IMR-90 (cell line): ENCODE data around the gene AP1S2. TPM values are rescaled to one million over a fixed set of nuclear protein-coding genes. Genes with fewer than 3 reads are reported as not detected.

Experiments used
- ATAC-seq: fragments of 200-7000 bp; cut with Tn5 transposase; 2 replicates; pipeline ENCODE4 v1.9.1; 2020; ENCODE audit warnings: low read depth, mild to moderate bottlenecking, moderate library complexity
- BruUV-seq: library from RNA; stranded (reverse); fragments of 400-500 nt; replicated peaks from 2 replicates; lab custom pipeline; 2021; lab: Mats Ljungman, UMichigan
- CTCF ChIA-PET: fragments of 300-600 bp; formaldehyde crosslinking; extraction: SDS; loops from one replicate; lab custom pipeline; 2021; ENCODE audit warnings: antibody characterized with exemption; lab: Yijun Ruan, JAX
- POLR2A ChIA-PET: fragments of 300-600 bp; sonication (Branson Sonifier 250); formaldehyde crosslinking; loops from one replicate; lab custom pipeline; 2022; ENCODE audit warnings: antibody characterized with exemption; ENCODE audit not compliant: unreplicated experiment; lab: Charles Lee
- DNase-seq: peaks from one replicate; pipeline ENCODE4 v3.0.0; 2013
- H2AFZ ChIP-seq: replicated peaks from 2 replicates; pipeline ENCODE3; 2013; ENCODE audit warnings: low read length, mild to moderate bottlenecking; ENCODE audit not compliant: poor library complexity
- H2AK5ac ChIP-seq: 2 replicates; pipeline ENCODE4 v1.6.1; 2013; ENCODE audit warnings: low read depth, low read length, inconsistent platforms
- H2AK9ac ChIP-seq: replicated peaks from 2 replicates; pipeline ENCODE3; 2013; ENCODE audit warnings: mild to moderate bottlenecking, low read depth, low read length, moderate library complexity; ENCODE audit not compliant: poor library complexity
- H2BK120ac ChIP-seq: 2 replicates; pipeline ENCODE4 v1.6.1; 2013; ENCODE audit warnings: low read depth, low read length, inconsistent platforms
- H2BK15ac ChIP-seq: 3 replicates; pipeline ENCODE4 v1.6.1; 2013; ENCODE audit warnings: low read depth, low read length, inconsistent platforms
- H2BK20ac ChIP-seq: 2 replicates; pipeline ENCODE4 v1.6.1; 2013; ENCODE audit warnings: low read depth, mild to moderate bottlenecking, inconsistent platforms, low read length, moderate library complexity
- H2BK5ac ChIP-seq: 2 replicates; pipeline ENCODE4 v1.6.1; 2013; ENCODE audit warnings: mild to moderate bottlenecking, low read depth, low read length, inconsistent platforms; ENCODE audit not compliant: poor library complexity, severe bottlenecking
- H3K14ac ChIP-seq: replicated peaks from 2 replicates; pipeline ENCODE4 v1.6.1; 2013; ENCODE audit warnings: low read depth, low read length, inconsistent platforms
- H3K18ac ChIP-seq: 2 replicates; pipeline ENCODE4 v1.6.1; 2013; ENCODE audit warnings: low read depth, low read length, control low read depth
- H3K23ac ChIP-seq: 2 replicates; pipeline ENCODE4 v1.6.1; 2013; ENCODE audit warnings: low read depth, low read length, inconsistent platforms
- H3K27ac ChIP-seq: 2 replicates; pipeline ENCODE4 v1.5.1; 2013; ENCODE audit warnings: mild to moderate bottlenecking, control low read depth, low read length; ENCODE audit not compliant: insufficient read depth
- H3K27me3 ChIP-seq: 2 replicates; pipeline ENCODE4 v1.6.1; 2013; ENCODE audit warnings: low read length; ENCODE audit not compliant: control insufficient read depth, insufficient read depth
- H3K36me3 ChIP-seq: 2 replicates; pipeline ENCODE4 v1.6.1; 2013; ENCODE audit warnings: low read length, mixed read lengths; ENCODE audit not compliant: control insufficient read depth, insufficient read depth
- H3K4ac ChIP-seq: 2 replicates; pipeline ENCODE4 v1.6.1; 2013; ENCODE audit warnings: low read depth, low read length, inconsistent platforms
- H3K4me1 ChIP-seq: 2 replicates; pipeline ENCODE4 v1.6.1; 2013; ENCODE audit warnings: low read length, mixed read lengths; ENCODE audit not compliant: control insufficient read depth, insufficient read depth
- H3K4me2 ChIP-seq: 2 replicates; pipeline ENCODE4 v1.6.1; 2013; ENCODE audit warnings: low read depth, mild to moderate bottlenecking, control low read depth, low read length, moderate library complexity
- H3K4me3 ChIP-seq: 2 replicates; pipeline ENCODE4 v1.5.1; 2013; ENCODE audit warnings: low read depth, mild to moderate bottlenecking, control low read depth, low read length, moderate library complexity; ENCODE audit not compliant: insufficient read depth
- H3K56ac ChIP-seq: 2 replicates; pipeline ENCODE4 v1.6.1; 2013; ENCODE audit warnings: low read length, inconsistent platforms; ENCODE audit not compliant: insufficient read depth; ENCODE audit errors: extremely low read depth
- H3K79me1 ChIP-seq, 2 experiments: 2 replicates each; pipeline ENCODE4 v1.6.1; 2013; ENCODE audit warnings: low read length in 2 of 2, inconsistent platforms in 1 of 2, low read depth in 1 of 2
- H3K9ac ChIP-seq: 2 replicates; pipeline ENCODE4 v1.6.1; 2013; ENCODE audit warnings: low read depth, low read length, control low read depth
- H3K9me1 ChIP-seq: 2 replicates; pipeline ENCODE4 v1.6.1; 2013; ENCODE audit warnings: low read length, inconsistent platforms; ENCODE audit not compliant: insufficient read depth
- H3K9me3 ChIP-seq: 2 replicates; pipeline ENCODE4 v1.6.1; 2013; ENCODE audit warnings: low read length; ENCODE audit not compliant: control insufficient read depth, insufficient read depth
- H4K20me1 ChIP-seq: 2 replicates; pipeline ENCODE4 v1.6.1; 2013; ENCODE audit warnings: low read length, inconsistent platforms; ENCODE audit not compliant: insufficient read depth
- H4K5ac ChIP-seq: 2 replicates; pipeline ENCODE4 v1.6.1; 2013; ENCODE audit warnings: mild to moderate bottlenecking, low read depth, low read length, control low read depth
- H4K8ac ChIP-seq, 2 experiments: 2 replicates each; pipeline ENCODE4 v1.6.1; 2013; ENCODE audit warnings: low read depth in 2 of 2, low read length in 2 of 2, control low read depth in 1 of 2, inconsistent platforms in 1 of 2
- H4K91ac ChIP-seq: 2 replicates; pipeline ENCODE4 v1.6.1; 2013; ENCODE audit warnings: low read depth, low read length, inconsistent platforms; ENCODE audit not compliant: insufficient read depth
- RFX5 ChIP-seq: IDR thresholded peaks from 2 replicates; pipeline ENCODE4 v1.8.0; 2012; ENCODE audit warnings: low read depth, mild to moderate bottlenecking, low read length, moderate library complexity
- SMC3 ChIP-seq: fragments of 150-350 bp; IDR thresholded peaks from 2 replicates; pipeline ENCODE4 v1.6.1; 2016; ENCODE audit warnings: low read depth, mild to moderate bottlenecking, antibody characterized with exemption, low read length, moderate library complexity
- WGBS, 2 experiments: methylation state at CpG; one replicate each; pipeline versions ENCODE4 v1.1.5 to v1.1.7; 2013; ENCODE audit warnings: missing lambda C conversion rate in 2 of 2; ENCODE audit not compliant: insufficient read length in 1 of 2; ENCODE audit errors: extremely low coverage in 2 of 2; 5-methylcytosine and 5-hydroxymethylcytosine counted together
- dilution Hi-C: fragments of 300-500 bp; cut with HindIII; formaldehyde crosslinking; loops from one replicate; pipeline ENCODE4 v1.14.3; 2018; ENCODE audit warnings: low sequenced_read_pairs; ENCODE audit not compliant: unreplicated experiment
- in situ Hi-C: fragments of 300-500 bp; cut with MboI; formaldehyde crosslinking; loops from 3 replicates; pipeline ENCODE4 v1.14.3; 2019; ENCODE audit warnings: low sequenced_read_pairs, inconsistent platforms, mixed read lengths
- intact Hi-C: fragments of 100-400 bp; cut with micrococcal nuclease; formaldehyde crosslinking; loops from 2 replicates; pipeline ENCODE4 v1.10.0; 2022
- polyA plus RNA-seq, 3 experiments: library from polyadenylated mRNA; depleted of rRNA; stranded (reverse); fragments of >200 nt; gene quantifications; 2 replicates each; pipeline ENCODE4 v1.2.3, GENCODE V29; 2012; ENCODE audit warnings: low replicate concordance in 1 of 3
- total RNA-seq: library from RNA; depleted of rRNA; stranded (reverse); fragments of >200 nt; gene quantifications from 2 replicates; pipeline ENCODE4 v1.2.3, GENCODE V29; 2012
- TF ChIP-seq, protein P1 (sequence below): conservative IDR thresholded peaks from 2 replicates; pipeline ENCODE4 v1.5.1; 2012; ENCODE audit warnings: mild to moderate bottlenecking, low read depth, low read length, improper control_type of control experiment

The AP1S2 gene
- total and polyA plus RNA-seq, 2 of the 4 experiments (the other 2 are of a cell fraction) = 28.3 to 46.5 TPM

DNA sequence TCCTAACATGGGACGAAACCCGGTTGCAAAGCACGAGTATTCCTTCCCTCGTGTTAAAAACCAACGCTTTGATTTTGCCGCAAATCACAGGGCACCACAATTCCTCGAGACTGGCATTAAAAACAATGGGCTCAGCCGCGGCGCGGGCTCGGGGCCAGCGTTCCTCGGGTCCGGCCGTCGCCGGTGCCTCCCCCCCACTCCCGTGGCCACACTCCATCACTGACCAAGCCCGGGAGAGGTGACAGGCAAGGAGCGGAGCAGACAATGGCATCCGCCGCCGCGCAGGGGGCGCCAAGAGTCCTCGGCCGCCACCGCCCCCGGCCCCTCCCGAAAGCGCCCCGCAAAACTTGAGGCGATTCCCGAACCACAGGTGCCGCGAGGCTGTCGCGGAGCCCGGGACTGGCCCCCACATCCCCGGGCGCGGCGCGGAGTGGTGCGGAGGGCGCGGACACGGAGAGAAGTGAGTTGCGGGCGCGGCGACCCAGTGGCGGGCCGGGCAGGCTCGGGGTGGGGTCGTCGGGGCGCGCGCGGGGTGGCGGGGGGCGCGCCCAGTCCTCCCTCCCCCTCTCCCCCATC, 445 bp downstream of the AP1S2 start:
- peak overlapping the region; percentile 28 for H2BK5ac ChIP-seq
- no peaks in the 10 kb centered on the region for H4K20me1 ChIP-seq
- peak overlapping the region; percentile 71 for H3K9ac ChIP-seq
- no peak overlapping the region for H2AK5ac ChIP-seq
- POLR2A ChIA-PET = no interaction called here
- H4K8ac ChIP-seq = no peak overlapping the region
- CTCF ChIA-PET = no interaction called here
- H3K27ac ChIP-seq = peak overlapping the region; percentile 13
- no TSS peak for BruUV-seq
- intact Hi-C loops = loop anchor here (2.0 to 10.0 kb wide), 4 partner anchors 63 to 808 kb away; partner anchors contain the start of gene ZRSR2
- no peak for TF ChIP-seq RFX5
- TF ChIP-seq, protein P1, sequence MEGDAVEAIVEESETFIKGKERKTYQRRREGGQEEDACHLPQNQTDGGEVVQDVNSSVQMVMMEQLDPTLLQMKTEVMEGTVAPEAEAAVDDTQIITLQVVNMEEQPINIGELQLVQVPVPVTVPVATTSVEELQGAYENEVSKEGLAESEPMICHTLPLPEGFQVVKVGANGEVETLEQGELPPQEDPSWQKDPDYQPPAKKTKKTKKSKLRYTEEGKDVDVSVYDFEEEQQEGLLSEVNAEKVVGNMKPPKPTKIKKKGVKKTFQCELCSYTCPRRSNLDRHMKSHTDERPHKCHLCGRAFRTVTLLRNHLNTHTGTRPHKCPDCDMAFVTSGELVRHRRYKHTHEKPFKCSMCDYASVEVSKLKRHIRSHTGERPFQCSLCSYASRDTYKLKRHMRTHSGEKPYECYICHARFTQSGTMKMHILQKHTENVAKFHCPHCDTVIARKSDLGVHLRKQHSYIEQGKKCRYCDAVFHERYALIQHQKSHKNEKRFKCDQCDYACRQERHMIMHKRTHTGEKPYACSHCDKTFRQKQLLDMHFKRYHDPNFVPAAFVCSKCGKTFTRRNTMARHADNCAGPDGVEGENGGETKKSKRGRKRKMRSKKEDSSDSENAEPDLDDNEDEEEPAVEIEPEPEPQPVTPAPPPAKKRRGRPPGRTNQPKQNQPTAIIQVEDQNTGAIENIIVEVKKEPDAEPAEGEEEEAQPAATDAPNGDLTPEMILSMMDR = peak; percentile 19; the same call in 1 of the 2 replicates
- TF ChIP-seq SMC3 = 0 out of 2 replicates have a peak, but pooled peaks have one; percentile 7
- H2AK9ac ChIP-seq = peak overlapping the region; percentile 77
- H3K56ac ChIP-seq = no peak overlapping the region; the same call in 1 of the 2 replicates
- WGBS, 2 experiments = 1% methylated on average over 17 of the region's 65 CpGs; no CpG with 5 or more reads in 1 of the 2 experiments
- no peaks in the 10 kb centered on the region for H3K9me1 ChIP-seq
- no peaks in the 10 kb centered on the region for H3K36me3 ChIP-seq
- H3K14ac ChIP-seq = peak overlapping the region; percentile 77
- H3K4me2 ChIP-seq = peak overlapping the region; percentile 96
- no peak overlapping the region for H3K18ac ChIP-seq
- H4K5ac ChIP-seq = no peak overlapping the region
- H3K23ac ChIP-seq = peak overlapping the region; percentile 96
- no peak overlapping the region; the same call in 1 of the 2 replicates for H4K91ac ChIP-seq
- no peaks in the 10 kb centered on the region for H3K4me1 ChIP-seq
- no peak for DNase-seq
- peak overlapping the region; percentile 60 for H3K4me3 ChIP-seq
- H2BK15ac ChIP-seq = no peak overlapping the region
- ATAC-seq = peak; percentile 15
- H2BK20ac ChIP-seq = no peak overlapping the region
- H3K79me1 ChIP-seq = peaks cover 0 to 13% of the 10 kb centered on the region in 2 experiments; a peak in 2 of 4 replicates
- peaks cover 4% of the 10 kb centered on the region; the same call in 1 of the 2 replicates for H3K27me3 ChIP-seq
- in situ Hi-C loops = no loop called here
- dilution Hi-C loops = no loop called here
- no peaks in the 10 kb centered on the region for H3K9me3 ChIP-seq
- H2BK120ac ChIP-seq = peak overlapping the region; percentile 9; the same call in 1 of the 2 replicates
- no peak overlapping the region; the same call in 1 of the 2 replicates for H3K4ac ChIP-seq
- peak overlapping the region; percentile 85 for H2AFZ ChIP-seq
